Epithelial cell of proximal tubule (primary cell): ENCODE data around the gene HPDL. TPM values are rescaled to one million over a fixed set of nuclear protein-coding genes. Genes with fewer than 3 reads are reported as not detected.

ENCODE experiments used
- DNase-seq: peaks from one replicate; pipeline ENCODE4 v3.0.0-alpha.2; 2011; ENCODE audit warnings: low read depth
- H3K4me3 ChIP-seq: 2 replicates; pipeline ENCODE4 v1.5.1; 2011; ENCODE audit warnings: low read depth, mild to moderate bottlenecking, low read length
- total RNA-seq: library from RNA; depleted of rRNA; stranded (reverse); fragments of >200 nt; gene quantifications from 2 replicates; pipeline ENCODE4 v1.2.3, GENCODE V29; 2015
- TF ChIP-seq, protein P1 (sequence below): conservative IDR thresholded peaks from 2 replicates; pipeline ENCODE4 v1.5.1; 2012; ENCODE audit warnings: low read depth, mild to moderate bottlenecking, low read length

Gene HPDL
- total RNA-seq, 1 donor from 2014 or later = 2.9 TPM

DNA sequence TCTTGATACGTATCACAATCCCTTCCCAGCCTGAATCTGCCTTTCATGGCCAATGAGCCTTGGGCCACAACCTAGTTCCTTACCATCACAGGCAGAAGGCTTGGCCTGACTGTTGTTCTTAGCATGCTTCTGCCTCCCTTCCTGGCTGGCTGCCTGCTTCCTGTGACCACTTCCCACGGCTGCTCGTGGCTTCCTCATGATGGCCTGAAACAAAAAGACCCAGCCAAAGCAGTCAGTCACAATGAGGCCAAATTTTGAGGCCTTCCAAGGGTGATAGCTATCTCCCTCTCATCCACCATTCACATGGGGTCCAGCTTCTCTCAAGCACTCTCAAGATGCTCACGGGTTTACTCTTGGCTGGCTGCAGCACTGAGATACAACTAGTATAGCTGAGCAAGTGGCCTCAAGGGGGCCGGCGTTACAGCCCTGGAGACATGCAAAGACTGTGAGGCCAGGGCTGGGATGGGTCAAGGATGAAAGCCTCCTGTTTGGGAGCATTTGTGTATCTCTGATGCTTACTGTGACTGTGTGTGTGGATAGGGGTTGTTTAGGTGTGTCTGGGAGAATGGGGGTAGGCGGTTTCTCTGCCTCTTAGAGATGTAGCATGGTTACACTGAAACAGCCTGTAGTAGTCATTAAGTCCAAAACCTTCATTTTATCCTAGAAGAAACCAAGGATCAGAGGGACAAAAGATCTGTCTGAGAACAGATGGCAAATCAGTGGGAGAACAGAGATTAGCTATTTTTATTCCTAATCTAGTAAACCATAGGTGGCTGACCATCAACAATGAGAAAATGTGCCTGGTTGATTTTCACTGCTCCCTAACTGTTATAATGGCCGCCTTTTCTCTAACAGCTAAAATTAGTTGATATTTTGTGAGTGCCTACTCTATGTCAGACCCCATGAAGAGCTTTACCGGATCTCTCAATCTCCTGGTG, 7.9 kb downstream of the HPDL start:
- TF ChIP-seq, protein P1, sequence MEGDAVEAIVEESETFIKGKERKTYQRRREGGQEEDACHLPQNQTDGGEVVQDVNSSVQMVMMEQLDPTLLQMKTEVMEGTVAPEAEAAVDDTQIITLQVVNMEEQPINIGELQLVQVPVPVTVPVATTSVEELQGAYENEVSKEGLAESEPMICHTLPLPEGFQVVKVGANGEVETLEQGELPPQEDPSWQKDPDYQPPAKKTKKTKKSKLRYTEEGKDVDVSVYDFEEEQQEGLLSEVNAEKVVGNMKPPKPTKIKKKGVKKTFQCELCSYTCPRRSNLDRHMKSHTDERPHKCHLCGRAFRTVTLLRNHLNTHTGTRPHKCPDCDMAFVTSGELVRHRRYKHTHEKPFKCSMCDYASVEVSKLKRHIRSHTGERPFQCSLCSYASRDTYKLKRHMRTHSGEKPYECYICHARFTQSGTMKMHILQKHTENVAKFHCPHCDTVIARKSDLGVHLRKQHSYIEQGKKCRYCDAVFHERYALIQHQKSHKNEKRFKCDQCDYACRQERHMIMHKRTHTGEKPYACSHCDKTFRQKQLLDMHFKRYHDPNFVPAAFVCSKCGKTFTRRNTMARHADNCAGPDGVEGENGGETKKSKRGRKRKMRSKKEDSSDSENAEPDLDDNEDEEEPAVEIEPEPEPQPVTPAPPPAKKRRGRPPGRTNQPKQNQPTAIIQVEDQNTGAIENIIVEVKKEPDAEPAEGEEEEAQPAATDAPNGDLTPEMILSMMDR = no peak
- H3K4me3 ChIP-seq = no peak overlapping the region
- no peak for DNase-seq

DNA sequence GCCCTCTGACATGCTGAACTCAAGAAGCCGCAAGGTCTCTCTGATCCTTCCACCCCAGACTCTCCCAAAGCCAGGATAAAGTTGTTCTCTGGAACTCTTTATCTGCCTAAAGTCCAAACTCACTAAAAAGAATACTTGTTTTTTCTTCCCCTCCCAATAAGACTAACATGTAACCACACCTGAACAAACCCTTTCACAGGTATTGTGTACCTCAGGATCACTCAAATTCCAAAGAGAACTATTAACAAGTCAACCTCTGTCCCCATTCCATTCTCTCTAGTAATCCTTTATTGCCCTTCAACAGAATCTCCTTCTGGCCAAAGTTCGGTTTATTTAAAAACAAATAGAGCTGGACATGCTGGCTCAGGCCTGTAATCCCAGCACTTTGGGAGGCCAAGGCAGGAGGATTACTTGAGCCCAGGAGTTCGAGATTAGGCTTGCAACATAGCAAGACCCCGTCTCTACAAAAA, 9.2 kb downstream of the HPDL start:
- no peak overlapping the region for H3K4me3 ChIP-seq
- no peak for DNase-seq
- TF ChIP-seq, protein P1 = no peak

DNA sequence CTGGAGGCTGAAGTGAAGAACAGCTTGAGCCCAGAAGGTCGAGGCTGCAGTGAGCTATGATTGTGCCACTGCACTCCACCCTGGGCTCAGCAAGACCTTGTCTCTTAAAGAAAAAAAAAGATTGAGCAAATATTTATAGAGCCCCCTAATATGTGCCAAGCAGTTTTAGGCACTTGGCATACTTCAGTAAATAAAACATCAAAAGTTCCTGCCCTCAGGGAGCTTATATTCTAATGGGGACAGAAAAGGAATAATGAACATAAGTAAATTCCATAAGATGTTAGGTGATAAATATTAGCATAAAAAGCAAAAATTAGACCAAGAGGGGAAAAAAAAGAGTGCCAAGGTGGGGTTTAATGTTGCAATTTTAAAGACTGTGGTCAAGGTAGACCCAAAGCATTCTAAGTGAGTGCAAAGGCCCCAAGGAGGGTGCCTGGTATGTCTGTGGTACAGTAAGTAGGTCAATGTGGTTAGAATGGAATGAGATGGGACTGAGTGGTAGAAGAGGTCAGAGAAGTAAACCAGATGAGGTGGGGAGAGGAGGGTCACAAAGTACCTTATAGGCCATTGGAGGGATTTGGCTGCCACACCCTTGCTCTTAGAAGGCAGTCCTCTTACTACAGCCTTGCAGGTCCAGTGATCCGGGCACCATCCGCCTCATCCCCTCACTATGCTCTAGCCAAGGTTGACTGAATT, 11.1 kb downstream of the HPDL start:
- H3K4me3 ChIP-seq = no peak overlapping the region
- TF ChIP-seq, protein P1 = no peak
- DNase-seq = peak; percentile 13

DNA sequence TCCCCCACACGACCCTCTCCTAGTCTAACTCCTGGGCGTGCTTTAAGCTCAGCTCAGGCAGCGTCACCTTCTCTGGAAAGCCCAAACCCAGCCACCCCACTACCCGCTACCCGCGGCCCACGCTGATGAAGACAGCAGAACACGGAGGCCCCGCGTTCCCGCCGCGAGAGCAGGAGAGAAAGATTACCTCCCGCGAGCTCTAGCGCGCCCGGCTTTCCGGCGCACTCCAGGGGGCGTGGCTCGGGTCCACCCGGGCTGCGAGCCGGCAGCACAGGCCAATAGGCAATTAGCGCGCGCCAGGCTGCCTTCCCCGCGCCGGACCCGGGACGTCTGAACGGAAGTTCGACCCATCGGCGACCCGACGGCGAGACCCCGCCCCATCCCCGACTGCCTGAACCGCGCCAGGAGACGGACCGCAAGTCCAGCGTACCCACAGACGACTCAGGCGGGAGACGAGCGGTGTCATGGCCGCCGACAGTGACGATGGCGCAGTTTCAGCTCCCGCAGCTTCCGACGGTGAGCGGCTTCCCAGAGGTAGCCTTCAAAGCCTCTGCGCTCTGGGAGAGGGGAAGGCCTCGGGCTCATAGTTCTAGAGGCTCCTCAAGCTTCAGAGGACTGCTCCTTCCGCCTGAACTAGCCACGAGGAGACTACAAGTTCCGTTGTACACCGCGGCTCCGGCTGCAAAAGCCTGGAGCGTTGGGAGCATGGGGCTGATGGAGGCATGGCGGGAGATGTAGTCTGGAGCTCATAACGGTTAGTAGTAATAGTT, 13.3 kb downstream of the HPDL start, which contains the start of the genes MUTYH and TOE1:
Gene MUTYH, minus strand, starts transcription at position 652 of the 770 bp plus-strand sequence. CDS start 5,935 bp downstream, outside the sequence.
Gene TOE1, plus strand, starts transcription at position 382 of the 770 bp plus-strand sequence. Its CDS starts 83 bp downstream, at position 465.
- H3K4me3 ChIP-seq = peak within 1 kb of the TSS; percentile 72
- TF ChIP-seq, protein P1 = no peak
- DNase-seq = peak; percentile 56

DNA sequence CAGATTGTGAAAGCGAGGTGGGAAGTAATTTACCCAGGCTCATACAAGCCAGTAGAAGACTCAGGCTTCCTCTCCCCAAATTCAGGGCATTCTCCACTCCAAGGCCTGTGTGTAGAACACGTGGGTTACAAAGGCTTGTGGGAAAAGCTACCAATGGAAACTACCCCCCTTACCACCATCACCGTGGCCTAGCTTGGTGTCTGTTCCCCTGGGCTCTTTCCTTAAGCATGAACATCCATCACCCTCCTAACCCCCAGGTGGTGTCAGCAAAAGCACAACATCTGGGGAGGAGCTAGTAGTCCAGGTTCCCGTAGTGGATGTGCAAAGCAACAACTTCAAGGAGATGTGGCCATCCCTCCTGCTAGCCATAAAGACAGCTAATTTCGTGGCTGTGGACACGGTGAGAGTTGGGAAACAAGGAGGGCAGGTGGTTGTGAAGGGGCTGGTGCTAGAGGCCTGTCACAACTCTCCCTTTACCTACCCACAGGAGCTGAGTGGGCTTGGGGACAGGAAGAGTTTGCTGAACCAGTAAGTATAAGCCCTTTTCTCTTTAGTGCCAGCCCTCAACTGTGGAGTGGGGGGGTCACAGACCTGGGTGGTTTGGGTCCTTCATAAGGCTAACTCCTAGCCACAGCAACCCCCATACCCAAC, 14.2 kb downstream of the HPDL start:
- TF ChIP-seq, protein P1 = no peak
- peak overlapping the region; percentile 72 for H3K4me3 ChIP-seq
- no peak for DNase-seq

DNA sequence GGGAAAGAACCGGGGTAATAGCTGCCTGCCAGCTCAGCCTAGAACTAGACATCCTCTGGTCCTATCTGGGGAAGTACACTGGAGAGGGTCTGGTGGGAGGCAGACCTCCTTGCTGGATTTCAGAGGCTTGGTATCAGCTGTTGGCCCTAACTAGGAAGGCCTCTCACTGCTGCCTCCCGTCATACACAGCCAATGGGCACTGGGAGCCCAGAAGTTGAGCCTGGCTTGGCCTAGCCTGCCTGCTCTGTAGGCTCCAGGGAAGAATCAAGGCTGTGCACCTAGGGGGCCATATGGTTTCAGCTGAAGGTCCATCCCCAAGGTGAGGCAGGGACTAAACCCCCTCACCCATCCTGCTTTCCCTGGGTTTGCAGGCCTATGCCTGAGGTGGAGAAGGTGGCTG, 17.8 kb downstream of the HPDL start:
- no peak overlapping the region for H3K4me3 ChIP-seq
- DNase-seq = no peak
- TF ChIP-seq, protein P1 = no peak
